H9 (cell line): Measurements from ENCODE around the gene GOLGA6A. TPM values are rescaled to one million over a fixed set of nuclear protein-coding genes. Genes with fewer than 3 reads are reported as not detected.

ENCODE experiments used
- DNase-seq: peaks from one replicate; pipeline ENCODE4 v3.0.0-alpha.2; 2017
- H2AFZ ChIP-seq: one replicate; pipeline ENCODE4 v1.6.1; 2013; ENCODE audit warnings: mild to moderate bottlenecking, low read length, control low read depth, moderate library complexity
- H2AK5ac ChIP-seq: 2 replicates; pipeline ENCODE4 v1.6.1; 2013; ENCODE audit warnings: low read length, control low read depth, mixed read lengths; ENCODE audit not compliant: insufficient read length
- H2BK120ac ChIP-seq: one replicate; pipeline ENCODE4 v1.6.1; 2013; ENCODE audit warnings: low read depth, mild to moderate bottlenecking, low read length, control low read depth, inconsistent platforms; ENCODE audit not compliant: poor library complexity, severe bottlenecking
- H2BK12ac ChIP-seq: 2 replicates; pipeline ENCODE4 v1.6.1; 2013; ENCODE audit warnings: low read length, control low read depth, mixed read lengths, low read depth; ENCODE audit not compliant: insufficient read length
- H2BK15ac ChIP-seq: 2 replicates; pipeline ENCODE4 v1.6.1; 2013; ENCODE audit warnings: low read depth, low read length, control low read depth
- H2BK20ac ChIP-seq: one replicate; pipeline ENCODE4 v1.6.1; 2013; ENCODE audit warnings: low read depth, mild to moderate bottlenecking, low read length, control low read depth, inconsistent platforms; ENCODE audit not compliant: poor library complexity, severe bottlenecking
- H2BK5ac ChIP-seq: 2 replicates; pipeline ENCODE4 v1.6.1; 2013; ENCODE audit warnings: low read length, control low read depth, mixed read lengths; ENCODE audit not compliant: insufficient read length
- H3K14ac ChIP-seq: 2 replicates; pipeline ENCODE4 v1.6.1; 2013; ENCODE audit warnings: low read length, control low read depth; ENCODE audit not compliant: insufficient read depth
- H3K18ac ChIP-seq: 2 replicates; pipeline ENCODE4 v1.6.1; 2013; ENCODE audit warnings: low read depth, mild to moderate bottlenecking, mixed read lengths, low read length, control low read depth; ENCODE audit not compliant: insufficient read length
- H3K23ac ChIP-seq: 2 replicates; pipeline ENCODE4 v1.6.1; 2013; ENCODE audit warnings: low read length, control low read depth, mixed read lengths, low read depth; ENCODE audit not compliant: insufficient read length
- H3K23me2 ChIP-seq: 2 replicates; pipeline ENCODE4 v1.6.1; 2013; ENCODE audit warnings: low read depth, mild to moderate bottlenecking, mixed read lengths, low read length, control low read depth; ENCODE audit not compliant: insufficient read length, poor library complexity, severe bottlenecking
- H3K27ac ChIP-seq: 2 replicates; pipeline ENCODE4 v1.5.1; 2013; ENCODE audit warnings: low read length, control low read depth, mixed read lengths, low read depth; ENCODE audit not compliant: insufficient read length
- H3K27me3 ChIP-seq: 2 replicates; pipeline ENCODE4 v1.6.1; 2013; ENCODE audit warnings: low read length, control low read depth, inconsistent platforms; ENCODE audit not compliant: insufficient read depth
- H3K4ac ChIP-seq: 2 replicates; pipeline ENCODE4 v1.6.1; 2013; ENCODE audit warnings: low read depth, mild to moderate bottlenecking, control low read depth, inconsistent platforms, low read length, moderate library complexity
- H3K4me1 ChIP-seq: 2 replicates; pipeline ENCODE4 v1.6.1; 2013; ENCODE audit warnings: low read length, control low read depth, inconsistent platforms; ENCODE audit not compliant: insufficient read depth
- H3K4me2 ChIP-seq: 2 replicates; pipeline ENCODE4 v1.6.1; 2013; ENCODE audit warnings: low read length, control low read depth, mixed read lengths; ENCODE audit not compliant: insufficient read length, insufficient read depth
- H3K56ac ChIP-seq: 2 replicates; pipeline ENCODE4 v1.6.1; 2013; ENCODE audit warnings: low read depth, mild to moderate bottlenecking, mixed read lengths, low read length, control low read depth; ENCODE audit not compliant: insufficient read length
- H3K79me1 ChIP-seq: 2 replicates; pipeline ENCODE4 v1.6.1; 2013; ENCODE audit warnings: low read depth, mild to moderate bottlenecking, moderate library complexity, low read length, control low read depth, inconsistent platforms; ENCODE audit not compliant: insufficient read depth, poor library complexity, severe bottlenecking
- H3K79me2 ChIP-seq: 2 replicates; pipeline ENCODE4 v1.6.1; 2013; ENCODE audit warnings: low read length, control low read depth, inconsistent platforms; ENCODE audit not compliant: insufficient read depth
- H3K9ac ChIP-seq: 2 replicates; pipeline ENCODE4 v1.6.1; 2013; ENCODE audit warnings: low read length, control low read depth, mixed read lengths; ENCODE audit not compliant: insufficient read length; ENCODE audit errors: extremely low read depth
- H3K9me3 ChIP-seq: one replicate; pipeline ENCODE4 v1.6.1; 2013; ENCODE audit warnings: low read depth, low read length, inconsistent platforms; ENCODE audit not compliant: control insufficient read depth
- H3T11ph ChIP-seq: one replicate; pipeline ENCODE4 v1.6.1; 2013; ENCODE audit warnings: mild to moderate bottlenecking, low read length, control low read depth, inconsistent platforms
- H4K20me1 ChIP-seq: one replicate; pipeline ENCODE4 v1.6.1; 2013; ENCODE audit not compliant: control insufficient read depth, insufficient read length, insufficient read depth
- H4K5ac ChIP-seq: 2 replicates; pipeline ENCODE4 v1.6.1; 2013; ENCODE audit warnings: low read depth, mild to moderate bottlenecking, mixed read lengths, low read length, control low read depth; ENCODE audit not compliant: insufficient read length
- H4K8ac ChIP-seq: replicated peaks from 2 replicates; pipeline ENCODE4 v1.6.1; 2013; ENCODE audit warnings: low read length, control low read depth, mixed read lengths, low read depth; ENCODE audit not compliant: insufficient read length
- H4K91ac ChIP-seq: 2 replicates; pipeline ENCODE4 v1.6.1; 2013; ENCODE audit warnings: low read depth, mild to moderate bottlenecking, moderate library complexity, mixed read lengths, low read length, control low read depth; ENCODE audit not compliant: insufficient read length
- H3K27ac Mint-ChIP-seq, 3 experiments: 2 replicates in 2 of 3; 3 replicates in 1 of 3; pipeline ENCODE4 v1.8.0; 2020 to 2021; ENCODE audit warnings: mixed read lengths in 3 of 3, mild to moderate bottlenecking in 1 of 3, moderate library complexity in 1 of 3
- H3K27me3 Mint-ChIP-seq: 2 replicates; pipeline ENCODE4 v1.8.0; 2021; ENCODE audit warnings: low read depth, mild to moderate bottlenecking, moderate library complexity, mixed read lengths
- H3K36me3 Mint-ChIP-seq, 3 experiments: 2 replicates in 2 of 3; 3 replicates in 1 of 3; pipeline ENCODE4 v1.8.0; 2020 to 2021; ENCODE audit warnings: low read depth in 3 of 3, mixed read lengths in 3 of 3; ENCODE audit not compliant: insufficient read depth in 1 of 3
- H3K4me1 Mint-ChIP-seq, 2 experiments: 2 replicates each; pipeline ENCODE4 v1.8.0; 2020; ENCODE audit warnings: mixed read lengths in 2 of 2
- H3K4me3 Mint-ChIP-seq, 2 experiments: 2 replicates in 1 of 2; 3 replicates in 1 of 2; pipeline ENCODE4 v1.8.0; 2020 to 2021; ENCODE audit warnings: mild to moderate bottlenecking in 2 of 2, mixed read lengths in 2 of 2, moderate library complexity in 1 of 2
- H3K9me3 Mint-ChIP-seq, 2 experiments: 2 replicates in 1 of 2; 3 replicates in 1 of 2; pipeline ENCODE4 v1.8.0; 2020; ENCODE audit warnings: mild to moderate bottlenecking in 2 of 2, mixed read lengths in 2 of 2, moderate library complexity in 1 of 2
- WGBS: extraction: QIAGEN DNeasy Blood & Tissue Kit; methylation state at CpG from one replicate; pipeline ENCODE4 v1.1.7; 2013; ENCODE audit warnings: missing lambda C conversion rate, low lambda C conversion rate, mixed read lengths; ENCODE audit not compliant: insufficient read length; ENCODE audit errors: extremely low coverage; 5-methylcytosine and 5-hydroxymethylcytosine counted together
- total RNA-seq: library from RNA; stranded (reverse); gene quantifications from 2 replicates; pipeline ENCODE4 v1.2.1, GENCODE V29; 2021
- TF ChIP-seq, protein P1 (sequence below): fragments of 200-600 bp; sonication (generic); conservative IDR thresholded peaks from 3 replicates; pipeline ENCODE4 v1.8.0; 2021; ENCODE audit warnings: antibody characterized with exemption, mild to moderate bottlenecking

Gene GOLGA6A
- total RNA-seq, 1 experiment from 2014 or later, result 0.72 TPM

DNA sequence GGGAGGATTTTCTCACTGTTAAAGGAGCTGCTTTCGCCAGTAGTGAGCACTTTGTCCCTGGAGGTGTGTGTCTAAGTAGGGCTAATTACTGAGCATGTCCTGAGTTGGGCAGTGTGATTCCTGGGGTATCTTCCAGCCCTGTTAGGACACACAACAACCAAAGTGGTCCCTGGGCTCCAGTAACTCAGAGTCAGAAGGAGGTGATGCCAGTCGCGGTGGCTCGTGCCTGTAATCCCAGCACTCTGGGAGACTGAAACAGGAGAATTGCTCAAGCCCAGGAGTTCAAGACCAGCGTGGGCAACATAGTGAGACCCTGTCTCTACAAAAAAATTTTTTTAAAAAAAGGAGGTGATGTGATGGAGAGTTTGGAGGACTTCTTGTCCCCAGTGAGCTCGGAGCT lies 50.3 kb downstream of the GOLGA6A start:
- no peak for DNase-seq
- no peak overlapping the region for H3K56ac ChIP-seq
- H3K4me1 Mint-ChIP-seq, result peaks cover 8 to 12% of the 10 kb centered on the region in 2 experiments
- TF ChIP-seq, protein P1, sequence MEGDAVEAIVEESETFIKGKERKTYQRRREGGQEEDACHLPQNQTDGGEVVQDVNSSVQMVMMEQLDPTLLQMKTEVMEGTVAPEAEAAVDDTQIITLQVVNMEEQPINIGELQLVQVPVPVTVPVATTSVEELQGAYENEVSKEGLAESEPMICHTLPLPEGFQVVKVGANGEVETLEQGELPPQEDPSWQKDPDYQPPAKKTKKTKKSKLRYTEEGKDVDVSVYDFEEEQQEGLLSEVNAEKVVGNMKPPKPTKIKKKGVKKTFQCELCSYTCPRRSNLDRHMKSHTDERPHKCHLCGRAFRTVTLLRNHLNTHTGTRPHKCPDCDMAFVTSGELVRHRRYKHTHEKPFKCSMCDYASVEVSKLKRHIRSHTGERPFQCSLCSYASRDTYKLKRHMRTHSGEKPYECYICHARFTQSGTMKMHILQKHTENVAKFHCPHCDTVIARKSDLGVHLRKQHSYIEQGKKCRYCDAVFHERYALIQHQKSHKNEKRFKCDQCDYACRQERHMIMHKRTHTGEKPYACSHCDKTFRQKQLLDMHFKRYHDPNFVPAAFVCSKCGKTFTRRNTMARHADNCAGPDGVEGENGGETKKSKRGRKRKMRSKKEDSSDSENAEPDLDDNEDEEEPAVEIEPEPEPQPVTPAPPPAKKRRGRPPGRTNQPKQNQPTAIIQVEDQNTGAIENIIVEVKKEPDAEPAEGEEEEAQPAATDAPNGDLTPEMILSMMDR, result no peak
- no peak overlapping the region for H3K4ac ChIP-seq
- H3K23me2 ChIP-seq, result no peaks in the 10 kb centered on the region
- peak overlapping the region; percentile 83; the same call in 1 of the 2 replicates for H2BK15ac ChIP-seq
- H2BK5ac ChIP-seq, result no peak overlapping the region
- no peak overlapping the region for H2AK5ac ChIP-seq
- H3K27ac ChIP-seq, result no peak overlapping the region
- no peak overlapping the region for H2BK20ac ChIP-seq
- no peaks in the 10 kb centered on the region for H3K79me1 ChIP-seq
- H3T11ph ChIP-seq, result no peak overlapping the region
- no peaks in the 10 kb centered on the region for H3K79me2 ChIP-seq
- peaks cover under 1% of the 10 kb centered on the region; the same call in 1 of the 2 replicates for H3K4me1 ChIP-seq
- H3K9ac ChIP-seq, result no peak overlapping the region
- H3K36me3 Mint-ChIP-seq, result peaks cover 6 to 16% (median 13%) of the 10 kb centered on the region in 3 experiments
- no peak overlapping the region for H2AFZ ChIP-seq
- no peak overlapping the region; the same call in 1 of the 2 replicates for H3K14ac ChIP-seq
- no peak overlapping the region for H4K8ac ChIP-seq
- H3K18ac ChIP-seq, result no peak overlapping the region
- H3K4me3 Mint-ChIP-seq, result no peak overlapping the region; a peak in 1 of 5 replicates
- no peaks in the 10 kb centered on the region for H3K9me3 ChIP-seq
- no peaks in the 10 kb centered on the region for H3K27me3 Mint-ChIP-seq
- H3K23ac ChIP-seq, result no peak overlapping the region
- no peaks in the 10 kb centered on the region for H3K9me3 Mint-ChIP-seq
- H4K91ac ChIP-seq, result no peak overlapping the region
- no peaks in the 10 kb centered on the region for H4K20me1 ChIP-seq
- H3K27me3 ChIP-seq, result no peaks in the 10 kb centered on the region
- no peak overlapping the region for H2BK12ac ChIP-seq
- no peak overlapping the region for H3K4me2 ChIP-seq
- no CpG with 5 or more reads among the region's 6 CpGs for WGBS
- peak overlapping the region in 2 of 3 experiments; percentile 44 to 86; a peak in 3 of 7 replicates for H3K27ac Mint-ChIP-seq
- H4K5ac ChIP-seq, result no peak overlapping the region
- H2BK120ac ChIP-seq, result no peak overlapping the region
